Stomach (tissue), 4 donors: Measurements from ENCODE around the gene DDX51.

Experiments
- EP300 ChIP-seq: sonication (generic); formaldehyde crosslinking; IDR thresholded peaks from one replicate; pipeline ENCODE4 v1.6.1; 2017; ENCODE audit warnings: antibody characterized with exemption
- POLR2A ChIP-seq, 4 donors: fragments of 450-650 bp; IDR thresholded peaks; one replicate each; pipeline ENCODE4 v1.6.1; 2016; ENCODE audit warnings: antibody characterized with exemption in 4 of 4, control low read depth in 2 of 4, mild to moderate bottlenecking in 1 of 4, moderate library complexity in 1 of 4
- POLR2AphosphoS5 ChIP-seq, 3 donors: sonication (generic); formaldehyde crosslinking; IDR thresholded peaks; one replicate each; pipeline ENCODE4 v1.6.1; 2016; ENCODE audit warnings: antibody characterized with exemption in 3 of 3
- TF ChIP-seq, protein P1 (sequence below), 7 experiments: fragments of 450-650 bp in 4 of 7; fragments of 200-600 bp in 3 of 7; sonication (generic) in 3 of 7; IDR thresholded peaks; one replicate each; pipeline ENCODE4 v1.5.1; 2016 to 2019; ENCODE audit warnings: antibody characterized with exemption in 7 of 7, control low read depth in 2 of 7, mild to moderate bottlenecking in 1 of 7

DNA sequence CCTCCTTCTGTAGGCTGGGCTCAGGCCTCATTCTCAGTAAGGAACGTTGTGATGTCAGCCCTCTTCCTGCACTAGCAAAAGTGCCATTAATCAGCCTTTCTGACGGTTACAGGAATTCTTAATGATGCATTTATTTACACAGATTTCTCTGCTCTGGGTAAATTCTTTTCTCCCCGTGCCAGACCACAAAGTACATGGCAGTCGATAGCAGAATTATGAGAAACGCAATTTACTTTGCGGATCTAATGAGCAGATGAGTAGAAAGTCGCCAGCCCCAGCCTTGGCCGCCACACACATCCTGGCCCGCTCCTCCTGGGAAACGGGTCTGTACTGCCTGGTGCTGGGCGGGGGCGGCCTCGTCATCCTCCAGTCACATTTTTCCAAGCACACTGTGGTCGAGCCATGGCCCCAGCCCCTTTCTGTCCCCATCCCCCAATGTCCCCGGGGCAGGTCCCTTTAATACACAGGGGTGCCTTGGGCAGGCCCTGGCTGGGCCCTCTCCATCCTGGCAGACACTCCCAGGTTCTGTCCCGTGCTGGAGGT, 26.0 kb upstream of the DDX51 start:
- TF ChIP-seq POLR2AphosphoS5 (IDR thresholded peaks at IDR 0.05) (no peak), POLR2A (IDR thresholded peaks at IDR 0.05) (no peak), EP300 (no peak)
- TF ChIP-seq, protein P1, sequence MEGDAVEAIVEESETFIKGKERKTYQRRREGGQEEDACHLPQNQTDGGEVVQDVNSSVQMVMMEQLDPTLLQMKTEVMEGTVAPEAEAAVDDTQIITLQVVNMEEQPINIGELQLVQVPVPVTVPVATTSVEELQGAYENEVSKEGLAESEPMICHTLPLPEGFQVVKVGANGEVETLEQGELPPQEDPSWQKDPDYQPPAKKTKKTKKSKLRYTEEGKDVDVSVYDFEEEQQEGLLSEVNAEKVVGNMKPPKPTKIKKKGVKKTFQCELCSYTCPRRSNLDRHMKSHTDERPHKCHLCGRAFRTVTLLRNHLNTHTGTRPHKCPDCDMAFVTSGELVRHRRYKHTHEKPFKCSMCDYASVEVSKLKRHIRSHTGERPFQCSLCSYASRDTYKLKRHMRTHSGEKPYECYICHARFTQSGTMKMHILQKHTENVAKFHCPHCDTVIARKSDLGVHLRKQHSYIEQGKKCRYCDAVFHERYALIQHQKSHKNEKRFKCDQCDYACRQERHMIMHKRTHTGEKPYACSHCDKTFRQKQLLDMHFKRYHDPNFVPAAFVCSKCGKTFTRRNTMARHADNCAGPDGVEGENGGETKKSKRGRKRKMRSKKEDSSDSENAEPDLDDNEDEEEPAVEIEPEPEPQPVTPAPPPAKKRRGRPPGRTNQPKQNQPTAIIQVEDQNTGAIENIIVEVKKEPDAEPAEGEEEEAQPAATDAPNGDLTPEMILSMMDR (IDR thresholded peaks at IDR 0.05) = no peak
